T47D (cell line): ENCODE results near the gene TMEM254.
"Not testable (repeated sequence)": the region's sequence is repeated elsewhere in the genome, so short reads cannot be mapped to it uniquely, and the experiment has no call there.

Experiments used
- DNase-seq, 2 experiments: peaks; one replicate each; pipeline versions ENCODE4 v3.0.0 to v3.0.0-alpha.2; 2011 to 2012; ENCODE audit warnings: low read depth in 1 of 2, low spot score in 1 of 2
- JUND ChIP-seq: IDR thresholded peaks from 2 replicates; pipeline ENCODE4 v1.6.1; 2012; ENCODE audit warnings: low read depth
- in situ Hi-C: cut with HindIII; loops from 2 replicates; pipeline ENCODE4 v1.10.0; 2016; ENCODE audit warnings: low sequenced_read_pairs, low pct_unique_long_range_greater_than_20kb

TMEM254 gene

DNA sequence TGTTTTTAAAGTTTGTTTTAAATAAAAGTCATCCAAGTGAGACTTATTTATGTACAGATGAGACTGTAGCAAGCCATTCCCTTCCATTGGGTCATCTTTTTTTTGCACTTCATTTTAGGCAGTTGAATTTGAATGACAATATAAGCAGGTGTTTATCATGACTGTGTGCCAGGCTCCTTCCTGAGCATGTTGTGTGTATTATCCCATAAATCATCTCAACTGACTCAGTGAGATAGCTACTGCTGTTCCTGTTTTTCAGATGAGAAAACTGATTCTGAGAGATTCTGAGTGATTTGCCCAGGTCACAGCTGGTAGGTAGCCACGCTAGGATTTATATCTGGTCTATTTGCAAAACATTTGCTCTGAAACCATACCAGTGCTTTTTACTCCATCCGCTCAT lies 11.7 kb downstream of the TMEM254 start:
- no peak for DNase-seq
- no peak for TF ChIP-seq JUND
- in situ Hi-C loops: no loop called here

DNA sequence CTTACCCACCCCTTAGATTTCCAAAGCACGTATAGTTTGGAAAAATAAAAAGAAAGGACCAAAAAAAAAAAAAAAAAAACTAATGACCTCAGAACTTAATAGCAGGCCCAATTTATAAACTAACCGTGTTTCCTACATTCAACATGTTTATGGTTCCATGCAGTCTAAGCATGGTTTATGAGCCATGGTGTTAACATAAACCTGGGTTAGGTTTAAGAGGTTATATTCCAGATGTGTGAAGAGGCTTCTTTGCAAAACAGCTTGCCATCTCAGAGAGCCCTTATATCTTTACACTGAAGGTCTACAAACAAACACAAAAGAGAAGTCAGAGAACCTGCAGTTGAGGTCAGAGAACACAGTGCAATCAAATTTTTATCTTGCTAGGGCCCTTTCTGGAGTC lies 15.8 kb downstream of the TMEM254 start:
- TF ChIP-seq JUND: no peak
- in situ Hi-C loops: no loop called here
- DNase-seq: no peak

DNA sequence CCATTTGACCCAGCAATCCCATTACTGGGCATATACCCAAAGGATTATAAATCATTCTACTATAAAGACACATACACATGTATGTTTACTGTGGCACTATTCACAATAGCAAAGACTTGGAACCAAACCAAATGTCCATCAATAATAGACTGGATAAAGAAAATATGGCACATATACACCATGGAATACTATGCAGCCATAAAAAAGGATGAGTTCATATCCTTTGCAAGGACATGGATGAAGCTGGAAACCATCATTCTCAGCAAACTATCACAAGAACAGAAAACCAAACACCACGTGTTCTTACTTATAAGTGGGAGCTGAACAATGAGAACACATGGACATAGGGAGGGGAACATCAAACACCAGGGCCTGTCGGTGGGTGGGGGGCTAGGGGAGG lies 19.8 kb downstream of the TMEM254 start:
- DNase-seq, in situ Hi-C loops: not testable (repeated sequence)

DNA sequence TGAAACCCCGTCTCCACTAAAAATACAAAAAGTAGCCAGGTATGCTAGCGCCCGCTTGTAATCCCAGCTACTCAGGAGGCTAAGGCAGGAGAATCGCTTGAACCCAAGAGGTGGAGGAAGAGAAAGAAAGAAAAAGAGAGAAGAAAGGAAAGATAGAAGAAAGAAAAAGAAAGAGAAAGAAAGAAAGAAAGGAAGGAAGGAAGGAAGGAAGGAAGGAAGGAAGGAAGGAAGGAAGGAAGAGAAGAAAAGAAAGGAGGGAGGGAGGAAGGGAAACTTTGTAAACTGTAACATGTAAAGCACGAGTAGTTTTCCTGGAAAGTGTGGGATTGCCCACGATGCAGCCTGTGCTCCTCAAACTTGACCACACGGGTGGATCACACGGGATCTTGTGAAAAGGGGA lies 20.8 kb downstream of the TMEM254 start:
- DNase-seq, in situ Hi-C loops: not testable (repeated sequence)

DNA sequence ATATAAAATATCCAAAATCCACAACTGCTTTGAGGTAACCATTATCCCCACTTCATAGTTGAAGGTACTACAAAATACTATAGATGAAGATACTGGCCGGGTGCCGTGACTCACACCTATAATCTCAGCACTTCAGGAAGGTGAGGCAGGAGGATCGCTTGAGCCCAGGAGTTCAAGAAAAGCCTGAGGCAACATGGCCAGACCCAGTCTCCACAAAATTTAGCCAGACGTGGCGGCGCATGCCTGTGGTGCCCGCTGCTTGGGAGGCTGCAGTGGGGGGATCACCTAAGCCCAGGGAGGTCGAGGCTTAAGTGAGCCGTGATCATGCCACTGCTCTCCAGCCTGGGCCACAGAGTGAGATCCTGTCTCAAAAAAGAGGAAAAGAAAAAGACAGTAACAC lies 21.7 kb downstream of the TMEM254 start:
- TF ChIP-seq JUND: no peak
- DNase-seq: no peak
- in situ Hi-C loops: no loop called here

DNA sequence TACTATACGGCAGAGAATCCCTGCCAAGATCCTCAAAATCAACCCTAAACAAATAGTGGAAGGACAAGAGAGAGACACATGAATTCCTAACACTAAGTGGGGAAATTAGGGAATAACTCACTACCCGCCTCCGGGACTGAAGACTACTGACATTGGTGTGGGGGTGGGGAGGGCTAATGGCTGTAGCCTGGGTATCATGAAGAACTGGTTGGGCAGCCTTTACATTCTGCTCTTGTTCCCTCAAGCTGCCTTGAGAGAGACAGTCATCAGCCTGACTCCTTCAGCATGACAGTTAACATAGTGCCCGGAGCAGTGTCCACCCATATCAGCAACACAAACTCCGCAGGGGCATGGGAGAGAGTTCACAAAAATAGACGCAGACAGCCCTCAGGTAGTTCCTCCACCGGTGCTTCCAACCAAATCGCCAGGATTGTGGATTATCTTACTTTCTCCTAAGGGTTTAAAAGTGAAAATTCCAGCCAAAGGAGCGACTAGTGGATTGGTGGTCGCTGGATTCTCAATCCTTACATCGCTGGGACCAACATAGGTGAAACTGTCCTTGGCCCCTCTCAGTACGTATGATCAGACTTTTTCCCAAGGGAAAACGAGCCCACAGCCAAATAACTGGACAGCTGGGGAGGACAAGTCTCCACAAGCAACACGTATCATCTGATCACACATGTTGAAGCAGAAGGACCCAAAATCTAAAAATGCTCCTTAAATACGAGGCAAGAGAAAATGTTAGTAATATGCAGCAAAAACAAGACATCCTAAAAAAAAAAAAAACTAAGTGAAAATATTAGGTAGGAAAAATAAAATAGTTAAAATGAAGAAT lies 22.6 kb downstream of the TMEM254 start:
- no peak for TF ChIP-seq JUND
- peak in 1 of 2 experiments; percentile 83 for DNase-seq
- in situ Hi-C loops: no loop called here

DNA sequence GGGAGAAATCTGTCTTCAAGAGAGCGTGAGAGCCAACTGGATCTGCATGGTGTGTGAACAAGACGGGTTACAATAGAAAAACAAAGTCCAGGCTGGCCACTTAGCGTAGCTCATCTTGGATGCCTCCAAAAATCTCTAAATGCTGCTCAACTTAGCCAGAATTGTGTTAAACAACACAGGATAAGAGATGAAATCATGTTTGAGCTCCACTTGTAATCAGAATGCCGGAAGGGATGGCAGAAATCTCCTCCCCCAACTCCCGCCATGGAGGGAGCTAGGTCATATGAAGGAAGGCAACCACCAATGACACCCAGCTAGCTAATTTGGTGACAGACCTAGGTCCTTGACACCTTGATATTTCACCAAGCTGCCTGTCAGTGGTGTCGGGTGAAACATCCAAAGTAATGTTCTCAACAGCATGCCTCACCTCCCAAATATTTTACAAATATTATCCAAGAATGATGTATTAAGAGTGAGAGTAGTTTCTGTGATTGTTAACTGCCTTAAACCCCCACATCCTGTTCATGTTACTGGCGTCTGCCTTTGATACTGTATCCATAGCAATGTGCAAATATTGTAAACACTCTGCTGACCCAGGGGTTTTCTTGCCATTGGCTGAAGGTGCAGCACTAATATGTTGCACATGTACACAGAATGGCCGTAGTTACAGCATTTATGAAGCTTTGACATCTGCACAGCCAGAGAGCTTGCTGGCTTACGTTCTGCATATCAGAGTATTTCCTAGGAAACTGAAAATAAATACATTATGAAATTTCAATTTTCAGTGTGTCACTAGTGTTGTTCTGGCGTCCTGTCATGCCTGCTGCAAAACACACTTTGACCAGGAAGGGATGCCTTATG lies 25.8 kb downstream of the TMEM254 start:
- no peak for DNase-seq
- in situ Hi-C loops: no loop called here
- no peak for TF ChIP-seq JUND

DNA sequence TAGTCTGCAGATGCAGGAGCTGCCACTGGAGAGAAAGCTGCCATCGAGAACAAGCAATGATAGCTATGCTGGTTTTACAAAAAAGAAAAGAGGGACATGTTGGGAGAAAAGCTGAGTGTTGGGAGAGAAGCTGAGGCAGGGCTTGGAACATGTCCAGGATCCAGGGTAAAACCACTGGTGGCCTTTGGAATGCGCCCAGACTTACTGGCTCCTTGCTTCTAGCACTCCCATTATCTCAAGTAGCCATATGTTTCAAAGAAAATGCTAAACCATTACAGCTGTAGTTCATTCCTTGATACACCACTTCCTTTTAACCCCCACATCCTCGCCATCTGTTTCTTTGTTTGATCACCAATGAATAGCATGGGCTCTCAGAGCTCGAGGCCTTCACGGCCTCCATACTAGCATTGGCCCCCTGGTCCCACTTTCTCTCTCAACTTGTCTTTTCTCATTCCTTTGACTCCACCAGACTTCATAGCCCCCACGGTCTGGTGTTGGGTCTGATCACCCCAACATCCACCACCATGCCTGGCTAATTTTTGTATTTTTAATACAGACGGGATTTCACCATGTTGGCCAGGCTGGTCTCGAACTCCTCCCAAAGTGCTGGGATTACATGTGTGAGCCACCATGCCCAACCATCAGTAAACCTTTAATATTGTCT lies 30.2 kb downstream of the TMEM254 start:
- TF ChIP-seq JUND: no peak
- in situ Hi-C loops: no loop called here
- no peak for DNase-seq

DNA sequence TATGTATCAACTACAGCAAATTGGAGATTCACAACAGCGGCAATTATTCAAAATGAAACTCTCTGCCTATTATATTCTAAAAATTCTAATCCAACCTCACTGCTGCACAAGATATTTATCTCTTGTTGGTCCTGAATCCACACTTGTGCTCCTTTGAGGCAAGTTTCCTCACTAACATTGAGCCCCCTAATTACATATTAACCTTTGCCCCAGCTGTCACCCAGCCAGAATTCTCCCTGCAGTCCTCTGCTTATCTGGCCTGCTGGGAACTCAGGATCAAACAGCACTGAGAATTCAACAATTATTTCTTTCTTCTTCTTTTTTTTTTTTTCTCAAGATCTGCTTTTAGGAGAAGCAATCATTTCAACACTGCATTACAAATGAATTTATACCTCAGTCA lies 32.5 kb downstream of the TMEM254 start:
- DNase-seq: no peak
- in situ Hi-C loops: no loop called here
- no peak for TF ChIP-seq JUND

DNA sequence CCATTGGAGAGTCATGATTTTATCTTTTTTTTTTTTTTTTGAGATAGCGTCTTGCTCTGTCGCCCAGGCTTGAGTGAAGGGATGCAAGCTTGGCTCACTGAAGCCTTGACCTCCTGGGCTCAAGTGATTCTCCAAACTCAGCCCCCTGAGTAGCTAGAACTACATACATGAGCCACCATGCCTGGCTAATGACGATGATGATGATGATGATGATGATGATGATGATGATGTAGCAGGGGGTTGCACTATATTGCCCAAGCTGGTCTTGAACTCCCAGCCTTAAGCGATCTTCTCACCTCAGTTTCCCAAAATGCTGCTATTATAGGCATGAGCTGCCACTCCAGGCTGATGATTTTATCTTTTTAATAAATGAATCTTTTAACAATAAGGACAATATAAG lies 40.2 kb downstream of the TMEM254 start:
- no peak for TF ChIP-seq JUND
- DNase-seq: no peak
- in situ Hi-C loops: no loop called here

DNA sequence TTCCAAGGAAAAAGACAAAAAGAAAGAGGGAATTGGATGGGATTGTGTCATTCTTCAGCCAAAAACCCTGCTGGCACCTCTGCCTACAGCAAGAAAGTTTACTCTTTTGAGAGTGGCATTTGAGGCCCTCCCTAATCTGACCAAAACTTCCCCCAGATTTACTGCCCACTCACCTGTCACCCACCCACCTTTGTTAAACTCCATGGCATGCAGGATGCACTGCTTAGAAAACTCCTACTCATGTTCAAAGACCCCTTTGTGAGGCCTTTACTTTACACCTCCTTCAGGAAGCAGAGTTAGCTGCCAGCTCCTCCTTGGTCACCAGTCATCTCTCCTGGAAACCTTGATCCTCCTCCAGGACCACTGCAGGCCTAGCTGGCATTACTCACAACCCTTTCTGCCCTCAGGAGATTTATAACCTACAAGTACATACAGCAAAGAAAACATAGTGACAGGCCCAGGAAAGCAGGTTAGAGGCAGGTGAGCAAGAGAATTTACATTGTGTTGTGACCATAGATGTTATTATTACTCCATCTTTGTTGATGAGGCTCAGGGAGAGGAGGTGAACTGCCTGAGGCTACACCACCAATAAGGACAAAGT lies 43.7 kb downstream of the TMEM254 start:
- no peak for TF ChIP-seq JUND
- no peak for DNase-seq
- in situ Hi-C loops: no loop called here

DNA sequence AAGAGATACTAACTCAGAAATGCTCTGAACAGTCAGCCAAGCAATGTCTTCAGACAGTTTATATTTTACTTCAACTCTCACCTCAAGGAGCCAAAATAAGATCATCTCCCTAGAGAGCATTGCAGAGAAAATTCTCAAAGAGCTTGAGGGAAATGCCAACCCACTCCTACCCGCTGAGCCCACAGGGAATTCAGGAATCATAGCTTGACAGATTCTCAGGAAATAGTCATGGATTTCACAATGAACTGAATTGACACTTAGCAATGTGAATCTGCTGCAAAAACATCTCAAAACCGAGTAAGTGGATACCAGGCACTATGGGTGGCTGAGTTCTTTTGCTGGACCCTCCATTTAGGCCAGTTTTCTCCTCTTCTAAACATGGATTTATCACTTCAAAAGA lies 44.3 kb downstream of the TMEM254 start:
- TF ChIP-seq JUND: no peak
- DNase-seq: no peak
- in situ Hi-C loops: no loop called here
